ENCODE measurements around the gene CSNK2A3.
A peak's percentile ranks its signal among the peaks of the same experiment; 100 is the strongest.
"Not testable (repeated sequence)": the region's sequence is repeated elsewhere in the genome, so short reads cannot be mapped to it uniquely, and the experiment has no call there.

The CSNK2A3 gene

GRCh38 chr11:11378184-11378940 is 25.3 kb upstream of the CSNK2A3 start:
- DNase-seq = no peak

- no peak for DNase-seq
Observed at GRCh38 chr11:11374358-11375148, 21.5 kb upstream of the CSNK2A3 start.

GRCh38 chr11:11373934-11374333 is 20.9 kb upstream of the CSNK2A3 start:
- DNase-seq = no peak

- no peak for DNase-seq
Observed at GRCh38 chr11:11372461-11372860, 19.4 kb upstream of the CSNK2A3 start.

GRCh38 chr11:11370962-11371303 is 17.9 kb upstream of the CSNK2A3 start:
- no peak for DNase-seq

GRCh38 chr11:11370255-11370961 is 17.4 kb upstream of the CSNK2A3 start:
- DNase-seq = no peak

GRCh38 chr11:11366793-11367192 is 13.7 kb upstream of the CSNK2A3 start:
- no peak for DNase-seq

GRCh38 chr11:11363674-11364073 is 10.6 kb upstream of the CSNK2A3 start:
- DNase-seq = no peak

GRCh38 chr11:11359611-11360010 is 6.6 kb upstream of the CSNK2A3 start:
- no peak for DNase-seq

- DNase-seq = no peak
Observed at GRCh38 chr11:11356842-11357241, 3.8 kb upstream of the CSNK2A3 start.

- DNase-seq = not testable (repeated sequence)
Observed at GRCh38 chr11:11351851-11352250, 1.2 kb downstream of the CSNK2A3 start.

GRCh38 chr11:11351042-11351586 is 1.9 kb downstream of the CSNK2A3 start:
- DNase-seq = no peak

- DNase-seq = no peak
Observed at GRCh38 chr11:11349870-11350337, 3.1 kb downstream of the CSNK2A3 start.

GRCh38 chr11:11349106-11349825 is 3.8 kb downstream of the CSNK2A3 start:
- DNase-seq = no peak

GRCh38 chr11:11348303-11348702 is 4.7 kb downstream of the CSNK2A3 start:
- DNase-seq = no peak

- DNase-seq = no peak
Observed at GRCh38 chr11:11347592-11347991, 5.5 kb downstream of the CSNK2A3 start.

- peak; percentile 72 for DNase-seq
Observed at GRCh38 chr11:11346303-11346702, 6.7 kb downstream of the CSNK2A3 start.

- DNase-seq = no peak
Observed at GRCh38 chr11:11345099-11345498, 8.0 kb downstream of the CSNK2A3 start.

GRCh38 chr11:11344045-11344444 is 9.0 kb downstream of the CSNK2A3 start:
- DNase-seq = no peak

GRCh38 chr11:11338304-11338703 is 14.7 kb downstream of the CSNK2A3 start:
- DNase-seq = no peak

- no peak for DNase-seq
Observed at GRCh38 chr11:11336664-11337063, 16.4 kb downstream of the CSNK2A3 start.

GRCh38 chr11:11335043-11335442 is 18.0 kb downstream of the CSNK2A3 start:
- no peak for DNase-seq

- no peak for DNase-seq
Observed at GRCh38 chr11:11334607-11335006, 18.4 kb downstream of the CSNK2A3 start.

Measured in NCI-H2227 treated with DMSO at 0.1 percent for 48 hours (cell line).